Measurements from ENCODE around the gene ZNF219. TPM values are rescaled to one million over a fixed set of nuclear protein-coding genes. Genes with fewer than 3 reads are reported as not detected.

ZNF219 gene
- polyA plus RNA-seq, 3 donors, result 0.49 to 7.2 (median 0.68) TPM

GRCh38 chr14:21057803-21058675 is 40.4 kb downstream of the ZNF219 start, which contains the start of gene RNASE8:
Gene RNASE8 (plus strand): TSS chr14:21057822. CDS start chr14:21057893, 71 bp downstream.
- no peak within 1 kb of the TSS for H3K4me3 Mint-ChIP-seq
- Histone ChIP-seq H3K27ac (ENCODE audit: low read depth in 1 of 2, low read length in 2 of 2) (no peak within 1 kb of the TSS), H3K9ac (ENCODE audit: insufficient read depth, low read length, poor library complexity, severe bottlenecking) (no peak within 1 kb of the TSS), H3K36me3 (replicated peaks in 1 of 2; ENCODE audit: control insufficient read depth in 1 of 2, insufficient read depth in 2 of 2, low read length in 2 of 2) (no peaks in the 10 kb centered on the region), H3K79me2 (ENCODE audit: insufficient read depth, low read length) (no peaks in the 10 kb centered on the region), H3K27me3 (ENCODE audit: control insufficient read depth in 2 of 2, insufficient read depth in 2 of 2, low read length in 2 of 2) (peaks cover 0 to 6% of the 10 kb centered on the region in 2 donors), H3K4me1 (ENCODE audit: control insufficient read depth in 1 of 2, insufficient read depth in 2 of 2, low read length in 2 of 2) (no peaks in the 10 kb centered on the region), H4K20me1 (ENCODE audit: insufficient read depth, low read length) (no peaks in the 10 kb centered on the region), H3K4me2 (replicated peaks; ENCODE audit: extremely low read depth, low read length, poor library complexity, severe bottlenecking) (no peak within 1 kb of the TSS), H2AFZ (ENCODE audit: insufficient read depth, low read depth, low read length, poor library complexity, severe bottlenecking) (no peak within 1 kb of the TSS), H3K4me3 (replicated peaks in 1 of 3; ENCODE audit: low read depth in 2 of 3, low read length in 3 of 3) (no peak within 1 kb of the TSS), H3K9me3 (replicated peaks in 1 of 2; ENCODE audit: control insufficient read depth in 1 of 2, insufficient read depth in 1 of 2, low read length in 2 of 2) (no peaks in the 10 kb centered on the region)
- no peaks in the 10 kb centered on the region for H3K36me3 Mint-ChIP-seq
- 86% methylated on average over 6 of the region's 8 CpGs for WGBS (ENCODE audit: insufficient coverage)
- no peaks in the 10 kb centered on the region for H3K9me3 Mint-ChIP-seq
- peak within 1 kb of the TSS in 1 of 7 donors; percentile 13 for H3K27ac Mint-ChIP-seq
- intact Hi-C loops (cut with micrococcal nuclease), result loop anchor here in 1 of 2 donors (5.0 kb wide), 1 partner anchor 41 kb away; no protein-coding TSS in a partner anchor
- DNase-seq, result no peak
- TF ChIP-seq CTCF (IDR thresholded peaks at IDR 0.05), result no peak
- H3K4me1 Mint-ChIP-seq, result no peaks in the 10 kb centered on the region
- H3K27me3 Mint-ChIP-seq (ENCODE audit: low read depth in 3 of 3), result peaks cover 5 to 10% (median 10%) of the 10 kb centered on the region in 3 donors

DNA sequence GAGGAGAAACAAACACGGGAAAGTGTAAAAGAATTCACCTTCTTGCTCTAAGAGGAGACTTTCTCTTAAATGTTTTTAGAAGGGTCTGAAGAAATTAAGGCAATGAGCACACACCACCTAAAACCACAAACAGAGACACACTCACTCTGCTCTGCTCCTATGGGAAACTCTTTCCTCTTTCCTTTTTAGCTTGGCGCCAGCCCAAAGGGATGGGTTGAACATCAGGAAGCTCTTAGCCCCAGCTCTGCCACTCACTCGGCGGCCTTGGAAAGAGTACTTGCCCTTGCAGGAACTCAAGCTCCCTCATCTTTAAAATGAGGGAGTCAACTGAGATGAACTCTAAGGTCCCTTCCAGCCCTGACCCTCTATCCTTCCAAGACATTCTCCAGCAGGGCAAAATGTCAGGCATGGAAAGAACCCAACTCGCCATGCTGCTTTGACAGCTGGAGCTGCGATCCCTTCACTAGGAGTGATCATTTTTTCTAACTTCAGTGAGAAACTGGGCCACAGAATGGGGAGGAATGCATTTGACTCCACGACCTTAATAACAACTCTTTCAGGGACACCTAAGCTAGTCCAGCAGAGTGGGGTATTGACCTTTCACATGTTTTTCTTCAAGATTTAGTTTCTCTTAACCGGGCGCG is 41.8 kb downstream of the ZNF219 start:
- Histone ChIP-seq H3K4me1 (ENCODE audit: control insufficient read depth in 1 of 2, insufficient read depth in 2 of 2, low read length in 2 of 2) (no peaks in the 10 kb centered on the region), H3K27ac (ENCODE audit: low read depth in 1 of 2, low read length in 2 of 2) (no peak overlapping the region), H3K79me2 (ENCODE audit: insufficient read depth, low read length) (no peaks in the 10 kb centered on the region), H4K20me1 (ENCODE audit: insufficient read depth, low read length) (no peaks in the 10 kb centered on the region), H3K27me3 (ENCODE audit: control insufficient read depth in 2 of 2, insufficient read depth in 2 of 2, low read length in 2 of 2) (peaks cover 0 to 9% of the 10 kb centered on the region in 2 donors), H3K9ac (ENCODE audit: insufficient read depth, low read length, poor library complexity, severe bottlenecking) (no peak overlapping the region), H3K4me3 (replicated peaks in 1 of 3; ENCODE audit: low read depth in 2 of 3, low read length in 3 of 3) (no peak overlapping the region), H2AFZ (ENCODE audit: insufficient read depth, low read depth, low read length, poor library complexity, severe bottlenecking) (no peak overlapping the region), H3K9me3 (replicated peaks in 1 of 2; ENCODE audit: control insufficient read depth in 1 of 2, insufficient read depth in 1 of 2, low read length in 2 of 2) (no peaks in the 10 kb centered on the region), H3K4me2 (replicated peaks; ENCODE audit: extremely low read depth, low read length, poor library complexity, severe bottlenecking) (no peak overlapping the region), H3K36me3 (replicated peaks in 1 of 2; ENCODE audit: control insufficient read depth in 1 of 2, insufficient read depth in 2 of 2, low read length in 2 of 2) (no peaks in the 10 kb centered on the region)
- Mint-ChIP-seq H3K27me3 (ENCODE audit: low read depth in 3 of 3) (peaks cover 2 to 9% (median 5%) of the 10 kb centered on the region in 3 donors), H3K4me1 (no peaks in the 10 kb centered on the region), H3K36me3 (no peaks in the 10 kb centered on the region), H3K27ac (no peak overlapping the region), H3K4me3 (no peak overlapping the region), H3K9me3 (no peaks in the 10 kb centered on the region)
- intact Hi-C loops (cut with micrococcal nuclease), result loop anchor here in 1 of 2 donors (5.0 kb wide), 1 partner anchor 39 kb away; no protein-coding TSS in a partner anchor
- 71% methylated on average over 4 of the region's 10 CpGs for WGBS (ENCODE audit: insufficient coverage)
- no peak for DNase-seq
- no peak for TF ChIP-seq CTCF (IDR thresholded peaks at IDR 0.05)
